HG02763 (cell line): Measurements from ENCODE around the gene MAPK11.
A peak's percentile ranks its signal among the peaks of the same experiment; 100 is the strongest.

Experiments used
- ATAC-seq: cut with Tn5 transposase; IDR thresholded peaks from one replicate; pipeline ENCODE4 v1.9.1; 2021; ENCODE audit warnings: mild to moderate bottlenecking, moderate library complexity; ENCODE audit not compliant: unreplicated experiment

MAPK11 gene

GRCh38 chr22:50269970-50270665 lies at the start of gene MAPK11:
MAPK11 (minus strand) TSS chr22:50270380; CDS start chr22:50270292, 88 bp downstream.
- ATAC-seq: no peak

GRCh38 chr22:50319503-50319951 lies 49.3 kb upstream of the MAPK11 start:
- no peak for ATAC-seq

DNA sequence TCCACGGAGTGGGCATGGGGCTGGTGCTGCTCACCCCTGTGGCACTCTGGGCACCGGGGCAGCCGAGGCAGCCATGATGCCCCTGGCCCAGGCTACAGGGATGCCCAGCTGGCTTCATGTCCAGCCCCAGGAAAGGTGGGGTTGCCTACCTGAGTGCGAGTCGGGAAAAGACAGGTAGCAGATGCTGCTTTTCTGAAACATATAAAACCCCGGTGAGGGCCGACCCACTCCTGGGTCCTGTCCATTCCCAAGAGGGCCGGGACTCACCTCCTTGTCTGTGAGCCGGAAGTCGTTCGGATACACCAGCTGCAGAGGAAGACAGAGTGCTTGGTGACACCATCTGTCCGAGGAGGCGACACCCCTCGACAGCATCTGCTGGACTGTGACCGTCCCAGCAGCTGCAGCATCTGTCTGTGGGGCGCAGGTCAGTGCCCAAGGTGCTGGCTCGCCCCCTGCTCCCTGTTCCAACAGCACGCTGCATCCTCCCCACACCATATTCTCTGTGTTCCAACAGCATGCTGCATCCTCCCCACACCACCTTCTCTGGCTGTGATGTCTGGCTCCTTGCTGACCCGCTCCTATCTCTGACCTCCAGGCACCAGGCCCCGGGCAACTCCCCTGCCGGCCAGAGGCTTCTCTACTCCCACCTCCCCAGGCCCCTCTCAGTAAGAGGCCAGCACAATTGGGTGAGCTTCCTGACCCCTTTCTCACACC lies 48.7 kb upstream of the MAPK11 start:
- no peak for ATAC-seq

- ATAC-seq: no peak
Observed at GRCh38 chr22:50318356-50318697, 48.1 kb upstream of the MAPK11 start.

GRCh38 chr22:50317674-50318073 lies 47.5 kb upstream of the MAPK11 start:
- no peak for ATAC-seq

GRCh38 chr22:50317178-50317577 lies 47.0 kb upstream of the MAPK11 start:
- no peak for ATAC-seq

- ATAC-seq: no peak
Observed at GRCh38 chr22:50316114-50317065, 46.2 kb upstream of the MAPK11 start.

- no peak for ATAC-seq
Observed at GRCh38 chr22:50315289-50316113, 45.3 kb upstream of the MAPK11 start.

DNA sequence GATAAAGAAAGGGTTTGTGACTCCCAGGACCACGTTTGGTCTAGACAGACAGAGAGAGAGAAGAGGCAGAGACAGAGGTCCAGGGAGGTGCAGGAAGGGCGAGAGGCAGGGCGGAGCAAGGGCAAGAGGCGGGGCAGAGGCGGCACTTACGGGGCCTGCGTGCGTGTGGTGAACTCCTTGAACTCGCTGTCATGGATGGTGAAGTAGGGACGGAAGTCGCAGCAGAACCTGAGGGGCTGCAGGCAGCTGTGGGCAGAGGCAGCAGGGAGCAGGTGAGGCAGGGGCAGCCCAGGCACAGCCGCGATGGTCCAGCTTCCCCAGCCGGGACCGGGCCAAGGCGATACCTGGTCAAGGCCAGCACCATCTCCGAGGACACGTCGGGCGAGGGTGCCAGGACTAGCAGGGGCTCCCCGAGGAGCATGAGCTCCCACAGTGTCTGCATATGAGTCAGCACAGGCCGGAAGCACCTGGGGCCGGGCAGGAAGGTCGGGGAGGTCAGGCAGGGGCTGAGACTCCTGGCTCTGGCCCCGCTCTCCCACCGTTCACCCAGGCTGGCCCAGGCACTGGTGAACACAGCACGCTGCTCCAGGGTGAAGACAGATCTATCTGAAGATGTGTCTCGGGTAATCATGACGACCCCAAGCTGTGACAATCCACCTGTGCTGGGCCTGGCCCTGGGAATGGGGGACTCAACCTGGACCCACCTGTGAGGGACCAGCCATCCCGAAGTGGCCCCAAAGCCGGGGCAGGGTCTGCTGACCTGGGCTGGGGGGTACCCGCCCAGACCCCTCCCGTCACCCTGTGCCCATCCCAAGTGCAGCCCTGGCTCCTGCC lies 44.5 kb upstream of the MAPK11 start:
- ATAC-seq: peak; percentile 67

GRCh38 chr22:50314081-50314454 lies 43.9 kb upstream of the MAPK11 start:
- no peak for ATAC-seq

- no peak for ATAC-seq
Observed at GRCh38 chr22:50313600-50313999, 43.4 kb upstream of the MAPK11 start.

- no peak for ATAC-seq
Observed at GRCh38 chr22:50313021-50313420, 42.8 kb upstream of the MAPK11 start.

DNA sequence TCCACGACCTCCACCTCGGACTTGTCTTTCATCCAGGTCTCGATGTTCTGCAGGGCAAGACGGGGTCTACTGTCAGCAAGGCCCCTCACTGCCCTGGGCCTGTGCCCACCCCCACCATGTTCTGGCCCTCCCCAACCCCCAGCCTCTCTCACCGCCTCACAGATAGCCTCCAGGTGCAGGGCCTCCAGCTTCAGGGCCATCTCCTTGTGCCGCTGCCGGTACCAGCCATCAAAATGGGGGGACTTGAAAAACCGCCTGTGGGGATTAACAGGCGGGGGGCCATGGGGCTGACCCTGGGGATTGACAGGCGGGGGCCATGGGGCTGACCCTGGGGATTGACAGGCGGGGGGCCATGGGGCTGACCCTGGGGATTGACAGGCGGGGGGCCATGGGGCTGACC lies 42.2 kb upstream of the MAPK11 start:
- ATAC-seq: no peak

DNA sequence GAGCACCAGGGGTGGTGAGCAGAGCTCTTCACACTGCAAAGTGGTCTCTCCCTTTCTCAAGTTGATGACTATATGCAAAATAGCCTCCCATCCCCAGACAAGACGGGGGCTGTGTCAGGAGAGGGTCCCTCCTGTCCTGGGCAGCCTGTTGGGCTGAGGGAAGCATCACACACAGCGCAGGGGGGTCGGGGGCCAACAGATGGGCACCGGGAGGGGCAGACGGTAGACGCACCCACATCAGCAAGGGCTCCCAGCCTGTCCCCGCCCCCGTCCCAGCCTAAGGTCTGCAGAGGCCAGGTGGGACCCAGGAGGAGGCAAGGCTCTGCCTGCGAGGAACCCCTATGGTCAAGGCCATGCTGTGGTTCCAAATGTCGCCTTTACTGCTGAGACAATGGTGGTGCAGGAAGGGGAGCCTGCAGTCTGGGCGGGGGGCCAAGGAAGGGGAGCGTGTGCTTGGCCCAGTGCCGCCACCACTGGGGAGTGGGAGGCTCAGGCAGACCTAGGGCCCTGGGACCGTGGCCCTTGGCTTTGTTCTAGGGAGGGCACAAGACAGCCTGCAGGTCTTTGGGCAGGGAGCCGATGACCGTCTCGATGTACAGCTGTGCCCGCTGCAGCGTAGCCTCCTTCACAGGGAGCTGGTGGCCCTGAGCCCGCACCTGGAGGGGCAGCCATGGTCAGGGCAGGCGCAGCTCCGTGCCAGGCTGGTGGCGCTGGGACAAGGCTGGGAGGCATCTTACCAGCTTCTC lies 41.6 kb upstream of the MAPK11 start:
- ATAC-seq: no peak

DNA sequence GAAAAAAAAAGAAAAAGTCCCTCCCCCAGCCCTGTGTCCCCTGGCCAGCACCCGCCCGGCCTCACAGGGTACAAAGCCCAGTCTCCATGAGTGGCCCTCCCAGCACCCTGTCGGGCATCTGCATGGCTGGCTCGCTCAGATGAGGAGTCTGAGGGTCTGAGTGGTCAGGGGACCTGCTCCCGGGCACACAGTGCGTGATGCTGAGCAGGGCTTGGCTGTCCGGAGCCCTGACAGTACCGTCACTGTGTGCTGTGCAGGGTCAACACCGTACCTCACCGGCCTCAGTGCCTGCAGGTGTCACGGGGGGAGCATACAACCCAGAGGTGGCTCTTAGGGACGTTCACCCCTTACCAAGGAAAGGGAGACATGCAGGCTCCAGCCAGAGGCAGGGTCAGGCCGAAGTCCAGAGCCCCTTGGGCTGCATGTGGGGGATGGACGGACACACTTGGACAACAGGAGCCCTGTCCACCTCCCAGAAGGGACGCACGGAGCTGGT lies 40.8 kb upstream of the MAPK11 start:
- ATAC-seq: no peak

- no peak for ATAC-seq
Observed at GRCh38 chr22:50310031-50310722, 40.0 kb upstream of the MAPK11 start.

DNA sequence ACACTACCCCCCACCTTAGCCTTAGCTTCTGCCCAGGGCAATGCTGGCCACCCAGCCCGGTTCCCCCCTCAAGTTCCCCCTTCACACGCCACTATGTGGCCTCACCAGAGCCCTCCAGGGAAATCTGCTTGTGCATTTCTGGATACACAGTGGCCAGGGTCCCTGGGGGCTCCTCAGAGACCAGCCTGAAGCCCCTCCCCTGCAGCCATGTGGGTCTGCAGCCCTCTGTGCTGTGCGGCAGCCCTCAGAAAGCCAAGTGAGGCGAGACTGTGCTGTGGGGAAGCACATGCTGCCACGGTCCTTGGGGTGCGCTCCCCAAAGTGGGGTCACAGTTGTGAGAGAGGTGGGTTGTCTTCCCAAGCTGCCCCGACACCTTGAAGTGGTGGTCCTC lies 39.4 kb upstream of the MAPK11 start:
- no peak for ATAC-seq

DNA sequence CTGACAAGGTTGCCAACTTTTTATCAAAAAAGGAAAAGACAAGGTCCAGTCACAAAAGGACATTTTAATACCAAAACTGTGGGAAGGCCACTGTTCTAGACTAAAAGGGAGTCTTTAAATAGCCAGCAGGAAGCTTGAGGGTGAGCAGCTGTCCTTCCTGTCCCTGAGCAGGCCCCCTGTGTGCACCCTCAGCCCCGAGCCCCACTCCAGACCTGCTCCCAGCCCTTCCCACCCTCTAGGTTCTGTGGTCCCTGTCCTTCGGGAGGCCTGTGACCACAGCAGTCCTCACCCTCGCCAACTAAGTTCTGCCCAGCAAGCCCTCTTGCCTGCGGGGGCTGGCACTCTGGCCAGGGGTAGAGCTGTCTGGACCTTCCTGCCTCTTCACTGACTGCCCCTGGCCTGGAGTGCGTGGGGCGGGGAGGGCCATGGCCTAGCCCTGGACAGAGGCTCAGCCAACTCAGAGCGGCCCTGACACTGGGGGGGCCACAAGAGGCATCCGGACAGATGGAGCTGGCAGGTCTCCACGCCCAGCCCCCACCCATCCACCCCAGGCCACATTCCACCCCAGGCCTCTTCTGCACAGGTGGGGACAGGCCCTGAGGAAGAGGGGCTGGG lies 38.9 kb upstream of the MAPK11 start:
- ATAC-seq: no peak
